Inferior parietal cortex (tissue), 1 donor: ENCODE measurements around the gene SLC51A.
"Not testable (repeated sequence)": the region's sequence is repeated elsewhere in the genome, so short reads cannot be mapped to it uniquely, and the experiment has no call there.

Source experiments
- DNase-seq: peaks from one replicate; pipeline ENCODE4 v3.0.0-alpha.2; 2016; ENCODE audit errors: extremely low spot score

SLC51A gene

DNA sequence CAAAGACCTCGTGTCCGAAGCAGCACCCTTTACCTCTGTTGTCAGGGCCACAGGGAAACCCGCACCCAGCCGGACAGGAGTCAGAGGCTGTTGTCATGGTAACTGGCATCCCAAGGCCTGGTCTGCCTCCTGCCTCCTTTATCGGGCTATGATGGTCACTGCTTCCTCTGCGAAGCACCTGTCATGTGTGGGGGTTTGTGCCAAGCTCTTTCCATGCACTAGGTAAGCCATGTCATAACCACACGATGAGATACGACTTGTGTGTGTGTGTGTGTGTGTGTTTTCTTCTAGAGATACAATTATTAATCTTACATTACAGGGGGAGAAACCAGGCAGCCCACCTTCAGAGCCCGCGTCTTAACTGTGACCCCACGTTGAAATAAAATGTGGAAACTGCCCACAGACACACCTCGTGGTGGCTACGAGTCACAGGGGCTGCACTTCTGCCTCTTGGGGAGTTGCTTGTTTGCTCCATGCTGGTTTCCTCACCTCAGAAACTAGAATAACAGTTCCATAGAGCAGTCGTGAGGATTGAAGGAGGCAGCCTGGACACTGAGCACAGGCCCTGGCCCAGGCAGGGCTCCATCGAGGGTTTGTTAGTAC is 23.1 kb upstream of the SLC51A start:
- no peak for DNase-seq

DNA sequence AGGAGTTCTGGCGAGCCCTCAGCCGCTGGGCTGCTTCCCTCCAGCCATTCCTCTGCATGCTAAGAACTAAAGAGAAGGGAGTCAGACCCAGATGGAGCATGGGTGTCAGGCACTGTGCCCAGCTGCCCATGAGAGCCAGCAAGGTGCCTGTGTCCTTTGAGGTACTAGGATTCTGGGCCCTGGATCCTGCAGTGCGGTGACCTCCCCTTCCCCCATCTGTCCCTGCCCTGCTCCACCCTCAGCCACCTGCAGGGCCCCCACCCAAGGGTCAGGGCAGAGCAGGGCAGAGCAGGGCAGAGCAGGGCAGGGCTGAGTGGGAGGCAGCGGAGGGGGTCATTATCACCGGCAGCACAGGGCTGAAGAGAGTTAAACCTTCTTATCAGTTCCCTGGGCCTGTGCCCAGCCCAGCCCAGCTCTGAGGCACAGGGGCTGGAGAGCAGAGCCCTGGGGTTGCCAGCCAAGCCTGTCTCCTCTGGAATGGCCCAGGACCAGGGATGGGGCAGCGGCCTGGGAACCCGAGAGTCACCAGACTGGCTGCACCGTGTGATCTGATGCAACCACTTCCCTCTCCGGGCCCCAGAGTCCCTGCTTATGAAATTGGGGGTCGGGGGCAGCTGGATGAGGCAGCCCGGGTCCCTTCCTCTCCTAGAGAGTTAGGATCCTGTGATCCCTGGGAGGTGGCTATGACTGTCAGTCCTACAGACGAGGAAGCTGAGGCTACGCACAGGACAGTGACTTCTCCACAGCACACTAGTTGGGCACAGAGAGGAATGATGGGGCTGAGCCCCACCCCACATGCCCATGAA is 22.4 kb upstream of the SLC51A start:
- no peak for DNase-seq

DNA sequence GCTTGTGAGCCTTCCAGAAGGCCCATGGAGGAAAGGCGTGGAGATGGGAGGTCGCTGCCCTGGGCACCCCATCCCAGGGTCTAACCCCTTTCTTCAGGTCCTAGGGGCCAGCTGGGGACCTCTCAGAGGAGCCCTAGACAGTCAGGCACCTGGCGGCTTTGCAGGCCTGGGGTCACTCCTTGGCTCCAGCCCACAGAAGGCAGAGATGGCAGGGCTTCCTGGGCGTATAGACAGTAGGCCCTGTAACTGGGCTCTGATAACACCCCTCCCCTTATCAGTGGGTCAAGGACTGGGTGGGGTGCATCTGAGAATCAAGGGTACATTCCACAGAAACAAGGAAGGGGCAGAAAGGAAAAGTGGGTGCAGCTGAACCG is 21.8 kb upstream of the SLC51A start:
- DNase-seq = no peak

DNA sequence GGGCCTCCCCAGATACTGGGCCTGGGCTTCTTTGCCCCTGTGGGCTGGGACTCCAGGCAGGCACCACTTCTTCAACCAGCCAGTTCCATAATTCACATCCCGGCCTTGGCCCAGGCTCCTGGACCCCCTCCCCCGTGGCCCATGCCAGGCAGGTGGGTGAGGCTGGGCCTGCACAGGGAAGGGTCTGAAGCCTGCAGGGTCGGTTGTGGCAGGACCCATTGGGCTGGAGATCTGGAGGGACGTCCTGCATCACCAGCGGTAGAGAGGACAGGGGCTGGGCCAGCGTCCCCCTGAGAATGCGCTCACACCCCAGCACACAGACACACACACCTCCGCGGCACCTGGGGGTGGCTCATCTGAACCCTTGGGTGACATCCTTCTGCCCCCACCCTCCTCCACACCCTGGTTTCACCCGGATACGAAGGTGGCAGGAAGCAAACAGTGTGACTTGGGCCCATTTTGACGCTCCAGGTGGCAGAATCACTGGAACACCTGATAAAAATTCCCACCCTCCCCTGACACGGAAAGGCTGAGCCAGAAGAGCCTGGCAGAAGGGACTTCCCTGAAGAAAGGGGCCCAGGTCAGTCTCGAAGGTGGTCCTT is 20.6 kb upstream of the SLC51A start:
- no peak for DNase-seq

DNA sequence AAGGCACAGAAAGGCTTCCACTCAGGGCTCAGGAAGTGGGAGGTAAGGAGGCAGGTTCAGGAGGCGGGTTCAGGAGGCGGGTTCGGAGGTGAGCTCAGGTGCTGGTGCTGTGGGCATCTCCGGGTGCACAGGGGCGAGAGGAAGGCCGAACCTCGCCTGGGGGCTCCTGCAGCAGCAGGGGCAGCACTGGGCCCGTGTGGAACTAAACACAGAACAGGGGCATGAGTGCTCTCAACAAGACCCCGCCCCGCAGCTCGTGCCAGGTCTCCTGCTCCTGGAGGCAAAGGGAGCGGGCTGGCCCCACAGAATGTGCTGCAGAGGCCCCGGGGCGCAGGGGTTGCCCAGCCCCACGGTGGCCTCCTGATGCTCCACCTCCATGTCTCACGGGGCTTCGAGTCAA is 18.8 kb upstream of the SLC51A start:
- no peak for DNase-seq

DNA sequence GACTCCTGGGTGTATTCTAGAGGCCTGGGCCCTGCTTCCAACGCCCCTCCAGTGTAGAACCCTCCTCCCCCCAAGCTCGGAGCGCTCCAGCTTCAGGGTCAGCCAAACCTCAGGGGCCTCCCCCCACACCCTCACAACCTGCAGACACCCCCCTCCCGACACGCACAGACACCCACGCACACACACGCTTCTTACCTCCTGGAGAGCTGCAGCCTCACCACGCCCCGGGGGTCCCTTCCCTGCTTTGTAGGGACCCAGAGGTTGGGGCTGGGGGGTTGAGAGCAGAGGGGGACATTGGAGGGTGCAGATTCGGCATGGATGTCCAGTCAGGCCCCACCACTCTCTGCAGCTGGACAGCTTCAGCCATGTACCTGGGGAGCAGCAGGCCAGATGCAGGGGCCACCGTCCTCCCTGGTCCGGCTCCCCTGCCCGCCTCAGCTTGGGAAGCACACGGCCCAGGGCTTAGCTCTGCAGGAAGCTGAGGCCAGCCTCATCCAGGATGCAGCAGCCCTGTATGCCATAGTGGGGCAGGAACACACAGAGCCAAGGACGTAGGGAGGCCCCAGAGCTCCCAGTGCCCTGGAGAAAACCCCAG is 18.2 kb upstream of the SLC51A start:
- no peak for DNase-seq

DNA sequence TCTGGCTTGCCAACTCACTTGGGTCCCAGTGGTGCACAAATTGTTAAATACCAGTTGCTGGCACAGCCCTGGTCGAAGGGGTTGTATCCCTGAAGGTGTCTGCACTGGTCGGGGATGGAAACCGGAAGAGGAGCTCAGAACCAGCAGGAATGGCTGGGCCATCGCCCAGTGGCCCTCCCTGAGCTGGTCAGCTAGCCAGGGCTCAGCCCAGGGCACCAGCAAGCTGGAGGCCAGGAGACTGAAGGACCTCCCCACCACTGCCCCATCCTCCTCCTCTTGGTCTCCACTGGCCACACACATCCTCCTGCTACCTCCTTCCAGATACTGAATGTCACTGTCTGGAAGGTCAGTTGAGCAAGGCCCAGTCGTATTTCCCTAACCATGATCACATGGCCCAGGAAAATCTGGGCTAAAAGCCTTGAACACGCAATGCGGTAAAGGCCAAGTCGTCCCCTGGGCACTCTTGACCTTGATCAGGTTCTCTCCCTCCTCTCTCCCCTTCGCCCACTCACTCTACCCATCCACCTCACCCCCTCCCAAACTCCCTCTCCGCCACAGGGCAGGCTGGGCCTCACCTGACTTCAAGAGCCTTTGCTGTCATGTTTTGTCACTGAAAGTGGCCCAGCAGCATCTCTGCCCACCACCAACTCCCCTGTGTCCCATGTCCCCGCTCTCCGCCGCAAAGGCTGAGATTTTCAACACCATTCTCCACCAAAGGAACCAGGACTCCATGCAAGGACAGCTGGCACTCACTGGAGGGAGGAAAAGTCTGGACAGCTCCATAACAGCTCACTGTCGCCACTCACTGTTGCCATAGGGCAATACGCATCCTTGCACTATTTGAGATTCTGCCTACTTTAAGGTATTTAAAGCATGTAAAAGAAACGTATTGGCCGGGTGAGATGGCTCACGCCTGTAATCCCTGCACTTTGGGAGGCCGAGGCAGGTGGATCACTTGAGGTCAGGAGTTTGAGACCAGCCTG is 17.3 kb upstream of the SLC51A start:
- DNase-seq = no peak

DNA sequence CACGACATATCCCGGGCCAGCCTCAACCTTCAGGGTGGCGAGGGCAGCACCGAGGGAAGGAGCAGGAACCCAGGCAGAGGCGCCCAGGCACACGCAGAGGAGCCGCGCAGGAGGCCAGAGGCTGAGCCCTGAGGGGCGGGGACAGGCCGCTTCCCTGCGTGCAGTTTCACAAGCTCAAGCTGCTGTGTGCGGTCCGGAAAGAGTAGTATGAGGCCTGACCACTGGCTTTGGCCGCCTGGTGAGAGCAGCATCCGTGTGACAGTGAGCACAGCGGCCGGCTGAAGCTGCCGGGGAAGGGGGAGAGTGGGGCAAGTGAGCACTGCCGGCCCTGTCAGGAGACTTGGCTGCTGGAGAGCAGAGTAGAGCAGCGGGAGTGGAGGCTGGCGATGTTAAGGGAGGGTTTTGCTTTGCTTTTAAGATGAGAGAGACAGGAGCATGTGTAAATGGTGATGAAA is 13.8 kb upstream of the SLC51A start:
- no peak for DNase-seq

DNA sequence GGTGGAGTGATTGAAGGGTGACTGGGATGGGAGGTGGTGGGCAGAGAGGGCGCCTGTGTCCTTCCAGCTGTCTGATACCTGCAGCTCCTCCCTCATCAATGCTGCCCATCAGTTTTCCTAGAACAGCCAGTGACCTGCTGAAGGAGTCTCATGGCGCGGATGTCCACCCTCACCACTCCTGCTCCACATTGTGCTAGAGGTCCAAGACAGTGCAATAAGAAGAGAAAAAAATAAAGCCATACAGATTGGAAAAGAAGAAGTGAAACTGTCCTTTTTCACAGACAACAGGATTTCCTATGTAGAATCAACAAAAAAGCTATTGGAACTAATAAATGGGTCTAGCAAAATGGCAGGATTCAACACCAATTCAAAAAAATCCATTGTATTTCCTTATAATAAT is 12.5 kb upstream of the SLC51A start:
- no peak for DNase-seq

DNA sequence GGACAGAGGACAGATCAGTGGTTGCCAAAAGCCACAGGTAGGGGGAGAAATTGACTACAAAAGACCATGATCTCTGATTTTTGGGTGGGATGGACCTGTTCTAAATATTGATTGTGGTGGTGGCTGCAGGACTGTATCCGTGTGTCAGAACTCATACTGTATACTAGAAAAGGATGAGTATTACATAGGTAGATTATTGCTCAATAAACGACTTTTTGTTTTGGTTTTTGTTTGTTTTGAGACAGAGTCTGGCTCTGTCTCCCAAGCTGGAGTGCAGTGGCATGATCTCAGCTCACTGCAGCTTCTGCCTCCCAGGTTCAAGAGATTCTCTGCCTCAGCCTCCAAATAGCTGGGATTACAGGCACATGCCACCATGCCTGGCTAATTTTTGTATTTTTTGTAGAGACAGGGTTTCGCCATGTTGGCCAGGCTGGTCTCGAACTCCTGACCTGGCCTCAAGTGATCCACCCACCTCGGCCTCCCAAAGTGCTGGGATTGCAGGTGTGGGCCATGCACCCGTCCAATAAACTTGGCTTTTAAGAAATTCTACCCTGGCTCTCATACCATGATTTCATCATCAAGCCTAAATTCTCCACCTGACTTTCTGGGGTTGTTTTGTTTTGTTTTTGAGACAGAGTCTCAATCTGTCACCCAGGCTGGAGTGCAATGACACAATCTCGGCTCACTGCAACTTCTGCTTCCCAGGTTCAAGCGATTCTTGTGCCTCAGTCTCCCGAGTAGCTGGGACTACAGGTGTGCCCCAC is 10.7 kb upstream of the SLC51A start:
- DNase-seq = not testable (repeated sequence)

DNA sequence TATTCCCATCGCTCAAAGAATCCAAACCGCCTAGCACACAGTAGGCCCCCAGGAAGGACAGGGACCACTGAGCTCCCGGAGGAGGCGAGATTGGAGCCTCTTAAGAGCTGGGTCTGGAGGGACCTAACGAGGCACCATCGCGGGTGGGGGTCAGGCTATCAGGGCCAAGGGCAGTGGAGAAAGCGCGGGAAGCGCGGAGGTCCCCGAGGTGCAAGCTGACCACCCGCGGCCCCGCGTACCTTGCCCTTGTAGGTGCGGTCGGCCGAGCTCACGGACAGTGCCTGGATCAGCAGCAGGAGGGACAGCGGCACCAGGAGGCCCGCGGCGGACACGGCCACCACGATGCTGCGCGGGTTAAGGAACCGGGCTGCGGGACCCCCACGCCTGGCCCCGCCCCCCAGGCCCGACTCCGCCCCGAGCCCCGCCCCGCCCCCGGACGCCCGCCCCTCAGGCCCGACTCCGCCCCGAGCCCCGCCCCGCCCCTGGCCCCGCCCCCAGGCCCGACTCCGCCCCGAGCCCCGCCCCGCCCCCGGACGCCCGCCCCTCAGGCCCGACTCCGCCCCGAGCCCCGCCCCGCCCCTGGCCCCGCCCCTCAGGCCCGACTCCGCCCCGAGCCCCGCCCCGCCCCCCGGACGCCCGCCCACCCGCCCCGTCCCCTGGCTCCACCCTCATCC is 9.0 kb upstream of the SLC51A start:
- DNase-seq = no peak

DNA sequence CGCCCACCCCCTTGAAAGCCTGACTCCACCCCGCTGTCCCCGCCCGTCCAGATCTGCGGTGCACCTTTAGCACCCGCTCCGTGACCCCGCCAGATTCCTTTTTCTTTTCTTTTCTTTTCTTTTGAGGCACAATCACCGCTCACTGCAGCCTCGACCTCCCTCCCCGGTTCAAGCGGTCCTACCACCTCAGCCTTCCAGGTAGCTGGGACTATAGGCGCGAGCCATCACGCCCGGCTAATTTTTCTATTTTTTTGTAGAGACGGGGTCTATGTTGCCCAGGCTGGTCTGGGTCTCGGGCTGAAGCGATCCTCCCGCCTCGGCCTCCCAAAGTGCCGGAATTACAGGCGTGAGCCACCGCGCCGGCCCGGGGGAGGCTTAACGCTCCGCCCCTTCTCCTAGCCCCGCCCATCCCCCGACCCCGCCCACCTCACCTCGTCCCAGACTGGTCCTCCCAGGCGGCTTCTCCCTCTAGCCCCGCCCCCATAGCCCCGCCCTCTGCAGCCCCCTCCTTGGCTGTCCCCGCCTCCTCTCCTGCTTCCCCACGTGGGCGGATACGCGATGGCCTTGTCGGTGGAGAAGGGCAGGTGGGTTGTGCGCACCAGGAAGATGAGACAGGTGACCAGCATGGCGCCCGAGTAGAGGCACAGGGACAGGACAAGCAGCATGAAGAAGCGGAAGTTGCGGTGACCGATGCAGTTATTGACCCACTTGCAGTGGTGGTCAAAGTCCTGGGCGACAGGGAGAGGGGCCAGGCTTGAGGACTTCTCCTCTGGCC is 8.3 kb upstream of the SLC51A start:
- DNase-seq = no peak

DNA sequence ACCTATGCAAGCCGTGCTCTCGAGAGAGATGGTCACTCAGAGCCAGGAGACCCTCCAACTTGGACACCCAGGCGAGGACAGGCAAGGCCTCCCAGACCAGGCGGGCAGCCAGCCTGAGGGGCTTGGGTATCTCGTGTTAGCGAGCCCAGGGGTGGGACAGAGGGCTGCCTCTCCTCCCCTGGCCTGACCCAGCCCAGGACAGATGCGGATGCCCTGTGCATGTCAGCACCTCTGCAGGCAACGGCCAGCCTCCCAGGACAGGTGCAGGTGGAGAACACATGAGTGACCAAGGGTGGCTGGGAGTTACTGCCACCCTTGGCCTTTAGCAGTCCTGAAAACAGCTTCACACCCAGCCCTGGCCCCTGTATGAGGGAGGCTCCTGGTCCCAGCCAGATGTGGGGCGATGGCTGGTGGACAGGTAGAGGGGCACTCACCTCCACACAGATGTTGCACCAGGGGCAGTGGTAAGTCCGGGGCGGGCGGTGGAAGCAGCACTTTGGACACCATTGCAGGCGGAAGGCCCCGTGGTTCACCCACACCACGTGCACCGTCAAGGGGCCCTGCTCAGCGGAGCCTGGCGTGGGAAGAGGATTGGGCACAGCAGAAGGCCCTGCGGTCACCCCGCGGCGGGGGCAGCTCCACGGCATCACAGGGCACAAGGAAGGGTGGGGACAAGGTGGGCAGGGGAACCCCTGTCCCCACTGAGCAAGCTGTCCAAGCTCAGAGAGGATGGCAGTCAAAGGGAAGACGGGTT is 7.2 kb upstream of the SLC51A start:
- DNase-seq = no peak

DNA sequence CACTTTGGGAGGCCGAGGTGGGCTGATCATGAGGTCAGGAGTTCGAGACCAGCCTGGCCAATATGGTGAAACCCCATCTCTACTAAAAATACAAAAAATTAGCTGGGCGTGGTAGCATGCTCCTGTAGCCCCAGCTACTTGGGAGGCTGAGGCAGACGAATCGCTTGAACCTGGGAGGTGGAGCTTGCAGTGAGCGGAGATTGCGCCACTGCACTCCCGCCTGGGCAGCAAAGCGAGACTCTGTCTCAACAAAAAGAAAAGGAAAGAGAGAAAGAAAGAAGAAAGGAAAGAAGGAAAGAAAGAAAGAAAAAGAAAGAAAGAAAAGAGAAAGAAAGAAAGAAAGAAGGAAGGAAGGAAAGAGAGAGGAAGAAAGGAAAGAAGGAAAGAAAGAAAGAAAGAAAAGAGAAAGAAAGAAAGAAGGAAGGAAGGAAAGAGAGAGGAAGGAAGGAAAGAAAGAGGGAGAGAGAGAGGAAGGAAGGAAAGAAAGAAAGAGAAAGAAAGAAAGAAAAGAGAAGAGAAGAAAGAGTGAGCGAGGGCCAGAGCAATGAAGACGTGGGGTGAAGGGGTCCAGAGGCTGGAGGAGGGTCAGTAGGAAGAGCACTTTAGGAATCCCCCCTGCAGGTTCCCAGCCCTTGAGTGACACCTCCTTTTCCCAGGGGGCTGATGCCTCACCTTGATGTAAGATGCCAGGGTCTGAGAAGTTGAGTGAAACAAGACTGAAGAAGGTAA is 6.2 kb upstream of the SLC51A start:
- DNase-seq = not testable (repeated sequence)

DNA sequence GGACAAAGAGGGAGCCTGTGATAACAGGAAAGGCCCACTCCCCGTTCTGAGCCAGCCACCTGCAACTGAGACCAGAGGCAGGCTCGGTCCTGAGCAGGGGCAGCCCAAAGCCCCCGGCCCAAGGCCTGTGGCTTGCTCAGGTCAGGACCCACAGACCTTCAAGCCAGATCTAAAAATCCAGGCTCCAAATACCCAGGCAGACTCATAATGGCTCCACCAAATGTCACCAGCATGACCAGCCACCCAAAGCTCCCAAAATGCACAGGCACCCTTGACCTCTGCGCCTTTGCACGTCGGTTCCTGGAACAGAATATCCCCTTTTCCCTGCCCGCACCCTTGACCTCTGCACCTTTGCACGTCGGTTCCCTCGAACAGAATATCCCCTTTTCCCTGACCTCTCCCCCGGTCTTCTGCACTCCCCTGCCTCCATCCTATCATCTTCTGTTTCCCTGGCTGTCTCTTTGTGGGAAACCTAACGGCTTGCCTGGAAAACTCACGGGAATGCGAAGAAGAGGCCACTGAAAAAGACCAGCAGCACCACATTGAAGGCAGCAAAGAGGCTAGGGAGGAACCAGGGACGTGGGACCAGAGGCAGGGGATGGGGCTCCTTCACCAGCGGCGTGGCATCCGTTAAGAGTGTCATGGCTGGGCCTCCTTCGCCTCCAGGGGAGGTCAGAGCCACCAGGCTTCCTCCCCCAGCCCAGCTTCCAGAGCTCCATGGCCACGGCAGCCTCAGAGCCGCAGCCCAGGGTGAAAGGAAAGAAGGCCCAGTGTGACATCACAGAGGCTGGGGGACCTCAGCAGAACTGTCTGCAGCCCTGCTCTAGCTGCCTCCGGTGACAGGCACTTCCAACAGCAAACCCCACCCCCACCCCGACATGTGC is 5.4 kb upstream of the SLC51A start, which contains the start of gene ZDHHC19:
Gene ZDHHC19 (minus strand): TSS at position 728 of the 884 bp plus-strand sequence. CDS start 85 bp downstream, at position 643.
- DNase-seq = no peak

DNA sequence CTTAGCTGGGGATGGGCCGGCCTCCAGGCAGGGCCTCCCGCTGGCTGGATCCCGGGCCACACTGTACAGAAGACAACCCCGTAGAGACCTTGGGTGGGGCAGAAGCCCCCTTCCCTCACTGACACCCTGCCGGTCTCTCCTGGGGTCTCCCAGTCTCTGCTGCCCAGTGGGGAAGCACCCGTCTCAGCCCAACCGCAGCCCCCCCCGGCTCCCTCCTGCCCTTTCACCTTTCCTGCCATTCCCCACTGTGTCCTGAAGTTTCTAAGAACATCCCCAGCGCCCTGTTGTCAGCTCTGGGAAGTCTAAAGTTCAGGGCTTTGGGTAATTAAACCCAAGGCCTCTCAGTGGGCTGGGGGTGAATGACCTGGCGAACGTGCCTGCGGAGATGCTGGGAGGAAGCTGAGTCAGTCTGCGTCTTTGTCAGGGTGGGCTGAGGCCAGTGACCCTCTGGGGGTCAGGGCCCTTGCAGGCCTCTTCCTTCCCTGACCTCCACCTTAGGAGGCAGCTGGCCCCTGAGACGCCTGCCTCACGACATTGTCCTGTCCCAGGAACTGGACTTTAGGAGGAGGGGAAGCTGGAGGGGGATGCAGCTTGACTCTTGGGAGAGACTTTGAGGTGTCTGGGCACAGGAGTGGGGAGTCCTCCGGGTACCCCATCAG is 1.4 kb upstream of the SLC51A start:
- DNase-seq = no peak
